GM19240 (cell line): Measurements from ENCODE around the gene AP4B1.
"Not testable (repeated sequence)": the region's sequence is repeated elsewhere in the genome, so short reads cannot be mapped to it uniquely, and the experiment has no call there.

Experiments
- DNase-seq: peaks from one replicate; pipeline ENCODE4 v3.0.0; 2011; ENCODE audit warnings: low spot score; ENCODE audit not compliant: insufficient read length

Gene AP4B1

DNA sequence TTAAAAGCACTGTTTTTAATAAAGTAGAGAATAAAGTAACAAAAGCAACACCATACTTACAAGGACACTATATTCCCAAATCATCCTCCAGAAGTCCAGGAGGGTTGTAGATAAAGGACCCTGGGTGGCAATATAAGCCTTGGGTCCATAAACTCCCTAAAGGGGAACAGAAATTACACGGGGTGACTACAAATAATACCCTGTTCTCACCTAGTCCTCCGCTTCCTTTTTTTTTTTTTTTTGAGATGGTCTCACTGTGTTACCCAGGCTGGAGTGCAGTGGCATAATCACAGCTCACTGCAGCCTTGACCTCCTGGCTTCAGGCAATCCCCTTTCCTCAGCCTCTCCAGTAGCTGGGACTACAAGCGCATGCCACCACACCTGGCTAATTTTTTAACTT lies 46.2 kb downstream of the AP4B1 start:
- no peak for DNase-seq

DNA sequence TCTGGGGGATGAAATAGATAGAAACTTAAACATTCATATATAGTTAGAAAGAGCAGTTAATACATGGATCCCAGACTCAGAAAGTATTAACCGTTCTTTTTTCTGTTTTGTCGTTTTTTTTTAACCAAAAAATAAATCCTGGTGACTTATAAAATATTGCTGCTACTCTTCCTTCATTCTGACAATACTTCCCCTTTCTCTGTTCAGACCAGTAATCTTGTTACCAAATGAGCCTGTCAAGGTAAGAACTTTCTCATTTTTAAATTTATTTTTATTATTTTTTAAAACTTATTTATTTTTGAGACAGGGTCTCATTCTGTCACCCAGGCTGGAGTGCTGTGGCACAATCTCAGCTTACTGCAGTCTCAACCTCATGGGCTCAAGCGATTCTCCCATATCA lies 46.8 kb downstream of the AP4B1 start:
- no peak for DNase-seq

DNA sequence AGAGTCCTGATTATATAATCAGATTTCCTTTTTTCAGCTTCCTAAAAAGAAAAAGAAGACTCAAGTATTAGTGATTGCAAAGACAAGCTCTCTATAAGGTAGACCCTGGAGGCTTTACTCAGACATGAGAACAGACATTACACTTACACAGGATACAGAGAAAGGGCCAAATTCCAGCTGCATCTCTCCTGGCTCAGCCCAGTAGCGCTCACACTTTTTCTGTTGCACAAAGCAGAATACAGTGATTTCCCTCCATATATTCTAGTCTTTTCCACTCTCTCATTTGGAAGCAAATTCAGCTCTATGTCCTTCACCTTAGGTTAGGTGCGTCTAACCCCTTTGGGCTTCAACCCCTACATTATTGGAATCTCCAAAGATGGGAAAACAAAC lies 48.2 kb downstream of the AP4B1 start:
- DNase-seq, result no peak

DNA sequence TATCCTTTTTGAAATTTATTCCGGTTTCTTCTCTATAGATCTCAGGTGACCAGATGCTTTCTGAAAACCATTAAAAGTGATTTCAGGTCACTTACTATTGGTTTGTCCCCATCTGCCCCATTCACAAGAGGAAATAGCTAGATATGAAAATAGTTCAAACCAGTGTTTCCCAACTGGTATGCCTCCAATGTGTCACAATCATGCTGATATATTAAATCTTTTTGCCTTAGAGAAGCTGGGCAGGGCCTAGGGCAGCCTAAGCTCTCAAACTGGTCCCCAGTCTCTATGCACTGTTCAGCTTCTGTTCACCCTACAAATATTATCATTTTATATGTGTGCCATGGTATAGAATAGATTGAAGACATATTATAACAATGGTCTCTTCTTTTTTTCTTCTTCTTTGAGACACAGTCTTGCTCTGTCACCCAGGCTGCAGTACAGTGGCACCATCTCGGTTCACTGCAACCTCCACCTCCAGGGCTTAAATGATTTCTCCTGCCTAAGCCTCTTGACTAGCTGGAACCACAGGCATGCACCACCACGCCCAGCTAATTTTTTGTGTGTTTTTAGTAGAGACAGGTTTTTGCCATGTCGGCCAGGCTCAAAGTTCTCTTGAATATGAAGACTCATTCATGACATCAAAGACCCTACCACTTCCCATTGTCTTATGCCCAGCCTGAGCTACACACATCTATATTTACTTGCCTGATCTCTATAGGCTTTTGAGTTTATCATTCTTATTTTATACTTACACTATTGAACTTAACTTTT lies 48.8 kb downstream of the AP4B1 start:
- DNase-seq, result no peak

DNA sequence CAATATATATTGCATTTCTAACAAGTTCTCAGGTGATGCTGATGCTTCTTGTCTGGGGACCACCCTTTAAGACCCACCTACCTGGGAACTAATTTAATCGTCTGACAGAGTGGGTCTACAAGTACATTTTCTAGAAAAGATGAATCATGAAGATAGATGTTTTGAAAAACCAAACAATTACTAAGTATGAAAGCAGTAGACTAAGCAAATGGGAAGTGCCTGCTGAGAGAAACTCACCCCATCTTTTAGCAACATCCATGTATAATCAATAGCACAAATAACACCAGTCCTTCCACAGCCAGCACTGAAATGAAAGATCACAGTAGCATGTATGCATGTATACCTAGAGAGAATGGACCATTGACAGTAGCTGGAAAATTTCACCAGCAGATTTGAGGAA lies 50.4 kb downstream of the AP4B1 start:
- no peak for DNase-seq

DNA sequence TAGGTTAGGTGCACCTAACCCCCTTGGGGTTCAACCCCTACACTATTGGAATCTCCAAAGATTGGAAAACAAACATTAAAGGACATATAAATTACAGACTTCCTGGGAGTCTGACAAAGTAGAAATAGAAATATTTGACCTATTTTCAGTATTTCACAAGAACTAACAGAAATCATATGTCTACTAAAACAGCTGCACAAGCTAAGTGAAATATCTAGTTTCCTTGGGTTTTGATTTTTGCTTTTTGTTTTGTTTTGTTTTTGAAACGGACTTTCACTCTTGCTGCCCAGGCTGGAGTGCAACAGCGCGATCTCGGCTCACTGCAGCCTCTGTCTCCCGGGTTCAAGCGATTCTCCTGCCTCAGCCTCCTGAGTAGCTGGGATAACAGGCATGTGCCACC lies 51.9 kb downstream of the AP4B1 start:
- not testable (repeated sequence) for DNase-seq

DNA sequence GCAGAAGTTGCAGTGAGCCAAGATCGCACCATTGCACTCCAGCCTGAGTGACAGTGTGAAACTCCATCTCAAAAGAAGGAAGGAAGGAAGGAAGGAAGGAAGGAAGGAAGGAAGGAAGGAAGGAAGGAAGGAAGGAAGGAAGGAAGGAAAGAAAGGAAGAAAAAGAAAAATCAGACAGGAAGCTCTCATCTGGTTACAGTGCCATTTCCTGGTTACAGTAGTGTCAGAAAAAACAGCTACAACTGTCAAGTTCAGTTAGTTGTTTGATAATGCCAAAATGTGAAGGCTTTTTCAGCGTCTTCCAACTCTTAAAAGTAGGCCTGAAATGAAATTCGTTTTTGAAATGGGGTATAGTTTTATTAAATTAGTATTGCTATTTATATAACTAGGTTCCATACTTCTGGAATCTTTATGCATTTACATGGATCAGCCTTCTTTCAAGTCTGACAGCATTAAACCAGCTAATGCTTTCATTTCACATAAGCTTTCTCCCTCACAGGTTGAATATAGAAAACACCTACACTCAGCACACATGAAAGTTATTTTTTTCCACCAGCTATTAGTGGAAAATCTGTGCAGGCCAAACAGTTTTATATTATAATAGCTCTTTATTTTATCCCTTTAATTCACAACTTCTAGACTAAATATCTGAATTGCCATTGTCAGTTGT lies 54.3 kb downstream of the AP4B1 start:
- DNase-seq, result no peak

DNA sequence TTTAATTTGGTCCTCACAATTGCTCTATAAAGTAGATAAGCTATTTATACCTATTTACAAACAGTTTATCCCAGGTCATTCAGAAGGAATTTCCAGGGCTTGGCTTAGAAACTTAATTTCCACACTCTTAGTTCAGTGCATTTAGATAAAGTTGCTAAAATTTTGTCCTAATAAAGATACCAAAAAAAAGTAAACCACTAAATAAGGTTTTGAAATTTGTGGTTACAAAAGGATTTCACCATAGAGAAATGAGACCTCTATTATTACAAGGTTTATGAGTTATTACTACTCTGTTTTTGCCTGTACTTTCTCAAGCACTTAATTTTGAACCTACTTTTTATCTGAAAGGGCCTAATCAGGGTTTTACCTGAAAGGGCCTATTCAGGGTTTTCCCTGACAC lies 55.5 kb downstream of the AP4B1 start:
- DNase-seq, result no peak

DNA sequence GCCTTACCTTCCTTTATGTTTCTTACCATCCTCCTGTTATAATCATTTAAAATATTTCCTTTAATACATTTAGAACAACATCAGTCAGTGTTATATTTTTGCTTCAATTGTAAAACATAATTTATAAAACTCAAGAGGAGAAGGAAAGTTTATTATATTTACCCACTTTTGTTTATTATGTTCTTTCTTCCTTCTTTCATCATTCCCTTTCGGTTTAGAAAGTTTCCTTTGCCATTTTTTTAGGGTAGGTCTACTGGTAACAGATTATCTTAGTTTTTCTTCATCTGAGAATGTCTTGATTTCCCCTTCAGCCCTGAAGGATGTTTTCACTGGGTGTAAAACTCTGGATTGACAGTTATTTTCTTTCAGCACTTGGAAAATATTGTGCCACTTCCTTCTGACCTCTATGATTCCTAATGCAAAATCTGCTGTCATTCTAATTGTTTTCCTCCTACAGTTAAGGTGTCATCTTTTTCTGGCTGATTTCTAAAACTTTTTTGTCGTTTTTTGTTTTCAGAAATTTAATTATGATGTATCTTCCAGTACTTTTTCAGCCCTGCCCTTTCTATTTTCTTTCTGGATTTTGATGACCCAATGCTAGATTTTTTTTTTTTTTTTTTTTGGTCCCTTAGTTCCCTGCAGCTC lies 58.1 kb downstream of the AP4B1 start:
- no peak for DNase-seq
